ENCODE measurements around the gene TEX30.

The TEX30 gene

GRCh38 chr13:102742506-102742905, 31.1 kb downstream of the TEX30 start:
- H3K9me3 ChIP-seq (ENCODE audit: control insufficient read depth, insufficient read depth, low read length) = no peaks in the 10 kb centered on the region
- no peak overlapping the region for H3K4me3 ChIP-seq (ENCODE audit: low read depth, low read length)
- peaks cover 3% of the 10 kb centered on the region for H3K27me3 ChIP-seq (ENCODE audit: control insufficient read depth, insufficient read depth, low read length)
- no peaks in the 10 kb centered on the region for H3K36me3 ChIP-seq (ENCODE audit: control insufficient read depth, insufficient read depth, low read length)
- no peaks in the 10 kb centered on the region for H3K4me1 ChIP-seq (ENCODE audit: control insufficient read depth, insufficient read depth, low read length)
- H3K9ac ChIP-seq (ENCODE audit: low read depth, low read length) = no peak overlapping the region

DNA sequence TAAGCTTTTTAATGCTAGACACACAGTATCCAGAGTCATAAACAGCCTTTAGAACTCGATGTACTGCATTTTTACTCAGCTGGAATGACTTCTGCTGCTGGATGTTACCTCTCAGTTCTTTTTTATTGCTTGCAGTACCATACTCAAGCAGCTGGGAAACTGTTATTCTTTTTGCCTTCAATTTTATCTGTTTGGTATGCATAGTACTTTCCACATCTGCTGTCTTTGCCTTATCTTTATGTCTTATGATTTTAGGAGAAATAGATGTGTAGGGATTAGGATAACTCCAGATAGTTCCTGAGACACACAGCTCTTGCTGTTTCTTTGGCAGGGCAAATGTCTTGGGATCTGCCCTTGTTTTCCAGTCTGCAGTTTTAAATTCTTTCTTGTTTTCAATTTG, 31.5 kb downstream of the TEX30 start:
- no peak overlapping the region for H3K9ac ChIP-seq (ENCODE audit: low read depth, low read length)

GRCh38 chr13:102729560-102730270, 43.9 kb downstream of the TEX30 start:
- no peaks in the 10 kb centered on the region for H3K4me1 ChIP-seq (ENCODE audit: control insufficient read depth, insufficient read depth, low read length)
- H3K27me3 ChIP-seq (ENCODE audit: control insufficient read depth, insufficient read depth, low read length) = no peaks in the 10 kb centered on the region
- H3K4me3 ChIP-seq (ENCODE audit: low read depth, low read length) = no peak overlapping the region
- no peaks in the 10 kb centered on the region for H3K9me3 ChIP-seq (ENCODE audit: control insufficient read depth, insufficient read depth, low read length)
- no peak overlapping the region for H3K9ac ChIP-seq (ENCODE audit: low read depth, low read length)
- H3K36me3 ChIP-seq (ENCODE audit: control insufficient read depth, insufficient read depth, low read length) = no peaks in the 10 kb centered on the region

More for the DNA sequence above, 31.5 kb downstream of the TEX30 start:
- H3K9me3 ChIP-seq (ENCODE audit: control insufficient read depth, insufficient read depth, low read length) = no peaks in the 10 kb centered on the region
- H3K4me1 ChIP-seq (ENCODE audit: control insufficient read depth, insufficient read depth, low read length) = no peaks in the 10 kb centered on the region
- no peak overlapping the region for H3K4me3 ChIP-seq (ENCODE audit: low read depth, low read length)
- H3K36me3 ChIP-seq (ENCODE audit: control insufficient read depth, insufficient read depth, low read length) = no peaks in the 10 kb centered on the region
- peaks cover 3% of the 10 kb centered on the region for H3K27me3 ChIP-seq (ENCODE audit: control insufficient read depth, insufficient read depth, low read length)

- H3K4me3 ChIP-seq (ENCODE audit: low read depth, low read length) = no peak overlapping the region
- H3K9ac ChIP-seq (ENCODE audit: low read depth, low read length) = no peak overlapping the region
- no peaks in the 10 kb centered on the region for H3K36me3 ChIP-seq (ENCODE audit: control insufficient read depth, insufficient read depth, low read length)
- no peaks in the 10 kb centered on the region for H3K9me3 ChIP-seq (ENCODE audit: control insufficient read depth, insufficient read depth, low read length)
- H3K27me3 ChIP-seq (ENCODE audit: control insufficient read depth, insufficient read depth, low read length) = no peaks in the 10 kb centered on the region
- no peaks in the 10 kb centered on the region for H3K4me1 ChIP-seq (ENCODE audit: control insufficient read depth, insufficient read depth, low read length)
These were observed 47.2 kb downstream of the TEX30 start for GRCh38 chr13:102726430-102726829.

GRCh38 chr13:102724923-102725322, 48.7 kb downstream of the TEX30 start:
- no peaks in the 10 kb centered on the region for H3K27me3 ChIP-seq (ENCODE audit: control insufficient read depth, insufficient read depth, low read length)
- H3K9ac ChIP-seq (ENCODE audit: low read depth, low read length) = no peak overlapping the region
- no peaks in the 10 kb centered on the region for H3K4me1 ChIP-seq (ENCODE audit: control insufficient read depth, insufficient read depth, low read length)
- H3K4me3 ChIP-seq (ENCODE audit: low read depth, low read length) = no peak overlapping the region
- no peaks in the 10 kb centered on the region for H3K36me3 ChIP-seq (ENCODE audit: control insufficient read depth, insufficient read depth, low read length)
- no peaks in the 10 kb centered on the region for H3K9me3 ChIP-seq (ENCODE audit: control insufficient read depth, insufficient read depth, low read length)

GRCh38 chr13:102721800-102722231, 51.8 kb downstream of the TEX30 start:
- Histone ChIP-seq H3K4me3 (ENCODE audit: low read depth, low read length) (no peak overlapping the region), H3K27me3 (ENCODE audit: control insufficient read depth, insufficient read depth, low read length) (no peaks in the 10 kb centered on the region), H3K9ac (ENCODE audit: low read depth, low read length) (no peak overlapping the region), H3K4me1 (ENCODE audit: control insufficient read depth, insufficient read depth, low read length) (no peaks in the 10 kb centered on the region), H3K9me3 (ENCODE audit: control insufficient read depth, insufficient read depth, low read length) (no peaks in the 10 kb centered on the region), H3K36me3 (ENCODE audit: control insufficient read depth, insufficient read depth, low read length) (no peaks in the 10 kb centered on the region)

GRCh38 chr13:102718746-102719145, 54.8 kb downstream of the TEX30 start:
- Histone ChIP-seq H3K4me3 (ENCODE audit: low read depth, low read length) (no peak overlapping the region), H3K27me3 (ENCODE audit: control insufficient read depth, insufficient read depth, low read length) (no peaks in the 10 kb centered on the region), H3K36me3 (ENCODE audit: control insufficient read depth, insufficient read depth, low read length) (no peaks in the 10 kb centered on the region), H3K9ac (ENCODE audit: low read depth, low read length) (no peak overlapping the region), H3K9me3 (ENCODE audit: control insufficient read depth, insufficient read depth, low read length) (no peaks in the 10 kb centered on the region), H3K4me1 (ENCODE audit: control insufficient read depth, insufficient read depth, low read length) (no peaks in the 10 kb centered on the region)

All from iPS-15b (cell line).